ENCODE data around the gene APMAP.
"Not testable (repeated sequence)": the region's sequence is repeated elsewhere in the genome, so short reads cannot be mapped to it uniquely, and the experiment has no call there.

Gene APMAP

DNA sequence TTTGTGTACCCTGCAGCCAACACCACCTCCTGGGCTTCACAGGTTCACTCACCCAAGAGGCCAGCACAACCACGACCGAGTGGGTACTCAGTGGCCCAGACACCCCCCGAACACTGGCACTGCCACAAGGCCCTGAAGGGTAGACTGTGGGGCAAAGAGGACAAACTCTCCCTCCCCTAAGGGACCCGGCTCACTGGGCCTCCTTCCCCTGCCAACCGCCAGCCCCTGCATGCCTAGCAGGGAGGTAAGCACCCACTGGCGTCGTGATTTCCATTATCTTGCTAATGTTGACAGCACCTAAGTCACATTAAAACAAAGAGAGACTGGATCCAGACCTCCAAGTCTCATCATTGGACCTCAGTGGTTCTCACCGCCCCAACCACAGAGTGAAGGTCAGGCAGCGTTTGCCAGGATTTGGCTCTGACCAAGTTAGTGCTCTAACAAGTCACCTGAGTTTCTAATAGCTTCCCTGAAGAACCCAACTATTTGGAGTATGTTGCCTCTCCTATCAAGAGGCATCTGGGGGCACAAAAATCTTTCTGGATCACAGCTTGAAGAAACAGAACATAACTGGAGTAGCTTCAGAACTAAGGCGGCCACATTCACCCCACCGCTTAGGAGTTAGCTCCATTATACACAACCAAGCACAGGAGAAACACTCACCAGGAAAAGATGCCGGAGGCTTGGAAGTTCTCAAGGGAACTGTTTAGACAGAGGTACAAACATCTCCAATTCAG lies 14.0 kb upstream of the APMAP start:
- DNase-seq, result no peak

GRCh38 chr20:25005661-25006060 lies 13.1 kb upstream of the APMAP start:
- DNase-seq, result no peak

DNA sequence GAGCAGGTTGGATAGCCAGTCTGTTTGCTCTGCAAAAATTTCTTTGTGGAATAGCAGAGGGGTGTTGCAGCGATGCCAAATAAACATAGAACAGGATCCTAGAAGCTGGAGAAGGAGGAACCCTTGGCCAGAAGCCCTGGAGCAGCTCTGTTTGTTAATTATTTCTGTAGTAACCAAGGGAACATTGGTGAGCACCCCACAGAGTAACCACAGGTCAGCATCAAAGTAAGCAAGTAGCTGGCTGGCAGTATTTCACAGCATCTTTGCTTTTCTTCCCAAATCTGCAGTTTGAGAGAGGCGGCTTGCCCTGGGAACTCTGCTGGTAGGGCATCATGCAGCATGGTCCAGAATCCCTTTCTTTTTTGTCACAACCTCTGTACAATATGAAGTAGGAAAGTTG lies 12.7 kb upstream of the APMAP start:
- no peak for DNase-seq

DNA sequence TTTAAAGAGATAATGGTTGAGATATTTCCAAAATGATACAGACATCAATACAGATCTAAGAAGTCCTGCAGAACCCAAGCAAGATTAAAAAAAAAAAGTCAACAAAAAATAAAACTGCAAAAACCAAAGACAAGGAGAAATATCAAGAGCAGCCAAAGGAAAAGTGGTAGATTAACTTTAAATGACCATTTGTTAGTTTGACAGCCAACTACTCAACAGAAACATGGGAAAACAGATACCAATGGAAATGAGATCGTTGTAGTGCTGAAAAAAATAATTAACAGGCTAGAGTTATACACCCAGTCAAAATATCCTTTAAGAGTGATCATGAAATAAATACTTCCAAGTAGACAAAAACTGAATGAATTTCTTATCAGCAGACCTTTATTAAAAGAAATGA lies 10.5 kb upstream of the APMAP start:
- DNase-seq, result no peak

DNA sequence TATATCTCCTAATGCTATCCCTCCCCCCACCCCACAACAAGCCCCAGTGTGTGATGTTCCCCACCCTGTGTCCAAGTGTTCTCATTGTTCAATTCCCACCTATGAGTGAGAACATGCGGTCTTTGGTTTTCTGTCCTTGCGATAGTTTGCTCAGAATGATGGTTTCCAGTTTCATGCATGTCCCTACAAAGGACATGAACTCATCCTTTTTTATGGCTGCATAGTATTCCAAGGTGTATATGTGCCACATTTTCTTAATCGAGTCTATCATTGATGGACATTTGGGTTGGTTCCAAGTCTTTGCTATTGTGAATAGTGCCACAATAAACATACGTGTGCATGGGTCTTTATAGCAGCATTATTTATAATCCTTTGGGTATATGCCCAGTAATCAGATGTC lies 8.8 kb upstream of the APMAP start:
- DNase-seq, result not testable (repeated sequence)

- no peak for DNase-seq
These were observed 7.8 kb upstream of the APMAP start for GRCh38 chr20:25000268-25000801.

GRCh38 chr20:24999568-24999967 lies 7.0 kb upstream of the APMAP start:
- no peak for DNase-seq

GRCh38 chr20:24998631-24999445 lies 6.3 kb upstream of the APMAP start:
- no peak for DNase-seq

DNA sequence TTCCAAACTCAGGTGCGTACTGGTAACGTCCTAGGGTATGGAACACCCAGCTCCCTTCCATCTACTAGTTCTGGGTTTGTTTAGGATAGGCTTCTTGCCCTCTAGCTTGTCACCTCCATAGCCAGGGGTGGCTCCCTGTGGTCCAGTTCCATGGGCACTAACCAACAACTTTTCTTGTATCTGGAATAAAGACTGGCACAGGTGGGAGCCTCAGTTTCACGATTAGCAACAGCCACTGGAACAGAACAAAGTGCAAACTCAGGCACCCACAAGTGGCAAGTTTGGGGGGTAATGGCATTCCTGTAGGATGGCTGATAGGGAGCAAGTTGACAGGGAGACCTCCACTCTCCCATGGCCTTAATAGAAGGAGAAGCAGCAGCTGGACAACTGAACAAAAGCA lies 5.6 kb upstream of the APMAP start:
- no peak for DNase-seq

GRCh38 chr20:24996449-24997377 lies 4.2 kb upstream of the APMAP start:
- no peak for DNase-seq

DNA sequence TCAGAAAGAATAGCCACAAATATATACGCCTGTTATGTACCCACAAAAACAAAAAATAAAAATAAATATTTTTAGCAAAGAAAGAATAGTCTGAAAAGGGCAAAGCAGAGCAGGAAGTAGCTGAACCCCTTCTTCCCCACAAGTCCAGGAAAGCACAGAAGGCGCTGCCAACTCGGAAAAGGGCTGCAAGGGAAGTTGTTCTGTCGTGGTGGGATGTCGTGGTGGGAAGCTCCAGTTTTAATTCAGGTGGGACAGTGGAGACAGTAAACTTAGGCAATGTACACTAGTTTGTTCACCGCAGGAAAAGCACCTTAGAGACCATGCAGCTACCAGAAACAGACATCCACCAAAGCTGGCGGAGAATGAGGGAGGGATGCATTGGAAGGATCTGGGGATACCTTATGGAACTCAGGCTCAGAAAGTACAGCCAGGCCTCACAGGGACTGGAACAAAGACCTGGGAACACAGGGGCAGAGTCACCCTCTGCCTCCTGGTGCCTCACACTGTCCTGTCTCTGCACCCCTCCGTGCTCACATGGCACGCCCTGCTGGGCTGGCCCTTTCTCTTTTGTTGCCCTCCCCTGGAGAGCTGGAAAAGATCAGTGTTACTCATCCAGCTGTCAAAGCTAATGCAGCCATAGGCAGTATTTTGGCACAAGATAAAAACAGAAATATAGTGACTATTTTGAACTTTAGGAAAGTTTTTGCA lies 3.3 kb upstream of the APMAP start:
- no peak for DNase-seq

DNA sequence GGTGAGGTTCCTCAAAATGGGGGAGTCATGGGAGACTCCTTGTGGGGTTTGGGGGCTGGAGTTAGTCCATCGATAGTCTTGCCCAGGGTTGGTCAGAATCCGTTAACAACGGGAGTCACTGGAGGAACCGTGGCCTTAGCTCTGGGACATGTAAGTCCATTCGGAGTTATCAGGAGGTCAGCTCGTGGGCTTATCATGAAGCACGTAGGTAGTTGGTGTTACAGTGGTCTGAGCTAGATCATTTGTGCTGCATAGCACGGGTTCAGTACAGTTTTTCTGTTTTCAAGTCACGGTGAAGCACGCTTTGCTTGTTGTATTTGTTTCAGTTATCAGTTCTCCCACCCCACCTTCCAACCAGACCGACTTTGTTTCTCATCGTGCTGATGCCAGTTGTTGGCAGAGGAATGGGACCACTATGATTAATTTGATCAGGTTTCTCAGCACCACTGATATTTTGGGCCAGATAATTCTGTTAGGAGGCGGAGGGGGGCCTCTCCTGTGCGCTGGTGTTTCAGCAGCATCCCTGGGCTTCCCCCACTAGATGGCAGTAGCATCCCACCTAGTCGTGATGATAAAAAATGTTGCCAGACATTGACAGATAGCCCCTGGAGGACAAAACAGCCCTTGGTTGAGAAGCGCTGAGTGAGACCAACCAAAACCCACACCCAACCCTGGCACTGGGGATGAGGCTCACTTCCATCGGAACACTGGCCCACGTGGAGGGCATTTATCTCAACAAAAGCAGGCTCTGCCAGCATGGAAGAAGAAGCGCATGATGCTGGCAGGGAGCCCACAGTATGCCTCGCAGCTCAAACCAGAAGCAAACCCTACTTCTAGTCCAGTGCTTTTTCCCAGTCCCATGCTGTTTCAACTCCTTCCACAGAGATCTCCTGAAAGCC lies 2.2 kb upstream of the APMAP start:
- DNase-seq, result peak; percentile 58

- DNase-seq, result no peak
These were observed 1.6 kb upstream of the APMAP start for GRCh38 chr20:24994186-24994465.

- no peak for DNase-seq
These were observed 1.0 kb upstream of the APMAP start for GRCh38 chr20:24993337-24994185.

DNA sequence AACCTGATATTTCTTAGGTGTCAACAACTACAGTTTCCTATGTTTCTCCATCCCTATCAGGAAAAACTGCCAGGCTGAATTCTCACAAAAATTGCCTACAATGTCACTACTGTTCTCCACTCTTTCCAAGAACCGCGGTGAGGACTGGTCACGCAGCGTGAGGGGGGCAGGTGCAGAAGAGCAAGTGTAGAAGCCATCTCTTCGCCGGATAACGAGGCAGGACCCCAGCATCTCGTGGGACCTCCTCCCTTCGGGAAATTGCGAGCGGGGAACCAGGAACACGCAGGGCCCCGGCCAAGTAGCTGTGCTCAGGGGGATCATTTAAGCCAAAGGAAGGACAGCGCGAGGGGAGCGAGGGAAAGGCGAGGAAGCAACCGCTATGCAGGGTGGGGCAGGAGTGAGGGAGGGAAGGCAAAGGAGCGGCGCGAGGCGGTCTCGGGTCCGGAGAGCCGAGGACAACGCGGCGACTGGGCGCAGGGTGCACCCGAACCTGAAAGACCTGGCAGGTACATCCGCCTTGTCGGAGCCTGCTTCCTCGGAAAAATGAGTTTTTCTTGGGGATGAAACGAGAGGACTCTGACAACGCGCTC lies 559 bp downstream of the APMAP start:
- DNase-seq, result no peak

DNA sequence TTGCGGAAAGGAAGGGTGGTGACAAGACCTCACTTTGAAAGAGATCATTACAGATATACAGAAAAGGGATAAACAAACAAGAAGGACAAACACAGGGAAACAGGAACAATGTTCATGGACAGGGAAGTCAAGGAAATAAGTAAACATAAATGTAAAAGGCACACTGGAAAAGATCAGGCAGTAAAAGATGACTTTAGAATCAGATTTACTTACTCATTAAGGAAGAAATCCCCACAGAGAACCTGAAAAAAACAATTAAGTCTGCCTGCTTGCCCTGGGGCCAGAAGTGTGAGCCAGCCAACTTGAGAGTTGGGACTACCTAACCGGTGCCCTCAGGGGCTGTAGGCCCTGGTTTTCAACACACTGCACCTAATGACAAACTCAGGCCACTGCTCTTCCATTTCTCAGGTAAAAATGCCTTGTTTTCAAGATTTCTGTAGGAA lies 1.7 kb downstream of the APMAP start:
- DNase-seq, result no peak

DNA sequence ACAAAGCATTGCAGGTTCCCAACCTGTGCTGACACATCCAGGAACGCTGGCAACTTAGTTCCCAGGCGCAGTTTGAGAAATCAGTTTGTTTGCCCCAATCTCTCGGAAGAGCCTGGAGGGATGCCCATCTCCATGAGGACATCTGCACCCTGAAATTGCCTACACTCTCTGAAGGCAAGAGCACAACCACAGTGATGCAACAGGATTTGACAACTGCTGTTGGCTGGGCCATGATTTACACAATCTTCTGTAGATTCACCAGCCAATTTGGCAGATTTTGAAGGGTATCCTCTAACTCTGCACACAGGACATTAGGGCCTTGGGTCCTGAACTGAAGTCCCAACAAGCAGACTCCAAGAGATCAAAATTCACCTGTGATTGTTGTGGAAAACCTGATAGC lies 3.4 kb downstream of the APMAP start:
- no peak for DNase-seq

- no peak for DNase-seq
These were observed 4.4 kb downstream of the APMAP start for GRCh38 chr20:24987873-24988835.

DNA sequence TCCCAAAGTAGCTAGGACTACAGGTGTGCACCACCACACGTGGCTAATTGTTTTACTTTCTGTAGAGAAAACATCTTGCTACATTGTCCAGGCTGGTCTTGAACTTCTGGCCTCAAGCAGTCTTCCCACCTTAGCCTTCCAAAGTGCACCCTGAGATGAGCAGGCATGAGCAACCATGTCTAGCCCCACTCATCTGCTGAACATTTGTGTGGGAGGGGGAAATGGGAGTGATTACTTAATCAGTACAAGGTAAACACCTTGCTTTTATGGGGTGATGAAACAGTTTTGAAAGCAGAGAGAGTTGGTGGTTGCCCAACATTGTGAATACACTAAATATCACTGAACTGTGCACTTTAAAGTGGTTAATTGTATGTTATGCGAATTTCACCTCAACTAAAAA lies 5.3 kb downstream of the APMAP start:
- no peak for DNase-seq
